GM12878 (cell line): Measurements from ENCODE around the gene ARHGEF37. TPM values are rescaled to one million over a fixed set of nuclear protein-coding genes. Genes with fewer than 3 reads are reported as not detected.
"Not testable (repeated sequence)": the region's sequence is repeated elsewhere in the genome, so short reads cannot be mapped to it uniquely, and the experiment has no call there.

Experiments used
- ATAC-seq: fragments of 200-7000 bp; cut with Tn5 transposase; 3 replicates; pipeline ENCODE4 v1.9.1; 2020; ENCODE audit warnings: mild to moderate bottlenecking, moderate library complexity
- BruUV-seq: library from RNA; stranded (reverse); fragments of 400-500 nt; replicated peaks from 2 replicates; lab custom pipeline; 2021; lab: Mats Ljungman, UMichigan
- CTCF ChIA-PET: fragments of 300-600 bp; sonication (Branson Sonifier 250); formaldehyde crosslinking; extraction: SDS; loops from one replicate; lab custom pipeline; 2021; ENCODE audit warnings: inconsistent platforms; lab: Yijun Ruan, JAX
- POLR2A ChIA-PET: fragments of 350-600 bp; formaldehyde crosslinking; extraction: SDS; loops from one replicate; lab custom pipeline; 2021; ENCODE audit warnings: inconsistent platforms; lab: Charles Lee
- RAD21 ChIA-PET: fragments of 300-600 bp; sonication (Branson Sonifier 250); formaldehyde crosslinking; loops from one replicate; lab custom pipeline; 2023; ENCODE audit warnings: antibody characterized with exemption; ENCODE audit not compliant: unreplicated experiment; lab: Charles Lee
- SMC1A ChIA-PET: fragments of 300-600 bp; sonication (Branson Sonifier 250); formaldehyde crosslinking; loops from one replicate; lab custom pipeline; 2023; ENCODE audit not compliant: unreplicated experiment, uncharacterized antibody; lab: Charles Lee
- DNase-seq: peaks from one replicate; pipeline ENCODE4 v3.0.0-alpha.2; 2011; ENCODE audit warnings: low read depth, low spot score
- FAIRE-seq: peaks from 3 replicates; lab custom pipeline; 2011; peaks lifted over from hg19 to GRCh38; lab: Jason Lieb, UNC
- H2AFZ ChIP-seq: 2 replicates; pipeline ENCODE4 v1.6.0; 2011; ENCODE audit warnings: low read depth, low read length, control low read depth; ENCODE audit not compliant: control insufficient read depth
- H3K27ac ChIP-seq: 2 replicates; pipeline ENCODE4 v1.5.1; 2011; ENCODE audit warnings: control low read depth; ENCODE audit not compliant: control insufficient read depth, insufficient read depth
- H3K27me3 ChIP-seq, 2 experiments: replicated peaks in 1 of 2; 2 replicates each; pipeline versions ENCODE4 v1.6.0 to v1.6.1; 2011; ENCODE audit warnings: low read length in 1 of 2; ENCODE audit not compliant: control insufficient read depth in 2 of 2, insufficient read depth in 2 of 2
- H3K36me3 ChIP-seq, 2 experiments: 2 replicates each; pipeline ENCODE4 v1.5.1; 2011; ENCODE audit warnings: low read length in 1 of 2; ENCODE audit not compliant: control insufficient read depth in 2 of 2, insufficient read depth in 2 of 2
- H3K4me1 ChIP-seq: 2 replicates; pipeline ENCODE4 v1.6.1; 2011; ENCODE audit warnings: mild to moderate bottlenecking, low read length, moderate library complexity, mixed read lengths; ENCODE audit not compliant: control insufficient read depth, insufficient read depth
- H3K4me2 ChIP-seq: 2 replicates; pipeline ENCODE4 v1.6.0; 2011; ENCODE audit warnings: control low read depth; ENCODE audit not compliant: control insufficient read depth, insufficient read depth
- H3K4me3 ChIP-seq: fragments of 200-600 bp; sonication (generic); 2 replicates; pipeline ENCODE4 v1.5.1; 2016
- H3K79me2 ChIP-seq: 2 replicates; pipeline ENCODE4 v1.6.0; 2011; ENCODE audit warnings: low read length; ENCODE audit not compliant: control insufficient read depth, insufficient read depth
- H3K9ac ChIP-seq: 2 replicates; pipeline ENCODE4 v1.8.0; 2011; ENCODE audit warnings: low read length, control low read depth, mixed read lengths; ENCODE audit not compliant: control insufficient read depth, insufficient read depth
- H3K9me3 ChIP-seq: replicated peaks from 3 replicates; pipeline ENCODE4 v1.5.1; 2011; ENCODE audit warnings: mild to moderate bottlenecking, low read length; ENCODE audit not compliant: control insufficient read depth, insufficient read depth
- H4K20me1 ChIP-seq: 2 replicates; pipeline ENCODE4 v1.6.0; 2011; ENCODE audit not compliant: control insufficient read depth, insufficient read depth
- NKRF ChIP-seq: fragments of 450-650 bp; conservative IDR thresholded peaks from 2 replicates; pipeline ENCODE4 v1.6.1; 2017; ENCODE audit warnings: mild to moderate bottlenecking, moderate library complexity
- NR2F1 ChIP-seq: fragments of 450-650 bp; conservative IDR thresholded peaks from 2 replicates; pipeline ENCODE4 v1.6.1; 2017; ENCODE audit warnings: mild to moderate bottlenecking
- WGBS: methylation state at CpG from one replicate; pipeline ENCODE4 v1.1.6; 2016; ENCODE audit warnings: low lambda C conversion rate; ENCODE audit not compliant: insufficient replicate concordance, insufficient coverage; ENCODE audit errors: missing lambda C conversion rate; 5-methylcytosine and 5-hydroxymethylcytosine counted together
- in situ Hi-C: fragments of 300-500 bp; cut with MboI; formaldehyde crosslinking; loops from 9 replicates; pipeline ENCODE4 v1.14.3; 2018; ENCODE audit warnings: mixed read lengths
- intact Hi-C: fragments of 100-400 bp; cut with micrococcal nuclease; formaldehyde crosslinking; loops from one replicate; pipeline ENCODE4 v1.14.2; 2022; ENCODE audit not compliant: unreplicated experiment
- polyA plus RNA-seq, 11 experiments: library from polyadenylated mRNA; depleted of rRNA in 4 of 11; unstranded in 6 of 11; stranded (reverse) in 5 of 11; fragments of >200 nt; fragmentation: Nextera tagmentation in 4 of 11; fragmentation: Illumina TruSeq in 1 of 11; extraction: Ambion mirVana in 4 of 11; extraction: Trizol in 1 of 11; gene quantifications; 1 replicate in 1 of 11; 2 replicates in 10 of 11; pipeline versions ENCODE4 v1.2.1 to v1.2.3, GENCODE V29; 2011 to 2016; ENCODE audit warnings: inconsistent platforms in 2 of 11, missing spikeins in 2 of 11, low read depth in 1 of 11
- total RNA-seq, 4 experiments: library from RNA; depleted of rRNA in 3 of 4; stranded (reverse); fragments of >200 nt in 3 of 4; fragmentation: Illumina TruSeq in 1 of 4; extraction: Trizol in 1 of 4; gene quantifications; 2 replicates each; pipeline versions ENCODE4 v1.2.1 to v1.2.3, GENCODE V29; 2013 to 2021

ARHGEF37 gene
- total and polyA plus RNA-seq, 10 of the 15 experiments (the other 5 are each of a cell fraction or from before 2014, with no cell fraction given): 0.16 to 1.1 (median 0.63) TPM

- TF ChIP-seq NKRF: no peak
- no peak for TF ChIP-seq NR2F1
These were observed 48.9 kb upstream of the ARHGEF37 start (continued) for GRCh38 chr5:149532413-149532812.

- DNase-seq, RAD21 ChIA-PET, intact Hi-C loops, H4K20me1 ChIP-seq, H3K4me2 ChIP-seq, H3K9ac ChIP-seq, FAIRE-seq, H2AFZ ChIP-seq, H3K4me3 ChIP-seq, H3K4me1 ChIP-seq, H3K27ac ChIP-seq, H3K9me3 ChIP-seq, H3K27me3 ChIP-seq, ATAC-seq, BruUV-seq, in situ Hi-C loops: not testable (repeated sequence)
- 90% methylated on average over 6 of the region's 6 CpGs for WGBS
- CTCF ChIA-PET: interaction anchor here (1.0 kb wide), 1 partner anchor 14 kb away, joined by 3 read pairs; no protein-coding TSS in a partner anchor
- POLR2A ChIA-PET: interaction anchor here (1.6 kb wide), 1 partner anchor 9 kb away, joined by 4 read pairs; no protein-coding TSS in a partner anchor
- H3K79me2 ChIP-seq: peaks cover 89% of the 10 kb centered on the region
- peaks cover 3 to 15% of the 10 kb centered on the region in 2 experiments; a peak in 3 of 4 replicates for H3K36me3 ChIP-seq
- SMC1A ChIA-PET: interaction anchor here (1.0 kb wide), 1 partner anchor 9 kb away, joined by 4 read pairs; no protein-coding TSS in a partner anchor
These were observed 45.5 kb upstream of the ARHGEF37 start for GRCh38 chr5:149535787-149536186.
